Left lung (tissue), 10 donors: ENCODE results near the gene ACBD4. TPM values are rescaled to one million over a fixed set of nuclear protein-coding genes. Genes with fewer than 3 reads are reported as not detected.

Experiments
- ATAC-seq: fragments of 200-7000 bp; cut with Tn5 transposase; one replicate; pipeline ENCODE4 v1.9.1; 2020; ENCODE audit warnings: moderate library complexity
- DNase-seq, 4 donors: peaks; one replicate each; pipeline ENCODE4 v3.0.0-alpha.2; 2013 to 2020
- H3K27ac ChIP-seq, 2 donors: fragments of 200-600 bp; sonication (generic) in 1 of 2; one replicate each; pipeline versions ENCODE4 v1.5.0 to v1.8.0; 2020 to 2021
- H3K27me3 ChIP-seq, 2 donors: fragments of 200-600 bp; sonication (generic) in 1 of 2; one replicate each; pipeline versions ENCODE4 v1.5.0 to v1.8.0; 2020 to 2021
- H3K36me3 ChIP-seq, 2 donors: fragments of 200-600 bp; sonication (generic) in 1 of 2; one replicate each; pipeline versions ENCODE4 v1.5.0 to v1.8.0; 2020 to 2021
- H3K4me1 ChIP-seq, 2 donors: fragments of 200-600 bp; one replicate each; pipeline ENCODE4 v1.8.0; 2021
- H3K4me3 ChIP-seq, 2 donors: fragments of 200-600 bp; sonication (generic) in 1 of 2; one replicate each; pipeline versions ENCODE4 v1.5.0 to v1.8.0; 2020 to 2021; ENCODE audit warnings: mild to moderate bottlenecking in 1 of 2
- H3K9me3 ChIP-seq, 2 donors: fragments of 200-600 bp; sonication (generic) in 1 of 2; one replicate each; pipeline versions ENCODE4 v1.5.0 to v1.8.0; 2020 to 2021
- CTCF ChIP-seq, 2 donors: fragments of 200-600 bp; sonication (generic) in 1 of 2; IDR thresholded peaks; one replicate each; pipeline versions ENCODE4 v1.5.0 to v1.8.0; 2021; ENCODE audit warnings: antibody characterized with exemption in 2 of 2
- intact Hi-C, 2 donors: fragments of 100-400 bp; cut with DNase I; formaldehyde crosslinking; loops; one replicate each; pipeline versions ENCODE4 v1.11.2 to v1.14.2; 2022
- polyA plus RNA-seq, 6 donors: library from polyadenylated mRNA; unstranded; fragments of 120-200 nt; gene quantifications; one replicate each; pipeline ENCODE4 v1.2.1, GENCODE V29; 2013; ENCODE audit not compliant: insufficient read length in 6 of 6
- total RNA-seq, 2 donors: library from RNA; stranded (reverse); fragmentation: NEBNext Ultra II Directional; extraction: Animal tissue kit (Norgen Biotek cat#: 25700); gene quantifications; one replicate each; pipeline ENCODE4 v1.2.1, GENCODE V29; 2021
- donor health status: DM: no; HTN: yes; CAD: no.
- donor health status: DM: no; HTN: no; CAD: no.

ACBD4 gene
- total and polyA plus RNA-seq, 8 donors, result 10.6 to 15.9 (median 15.0) TPM

- peaks cover 6 to 25% of the 10 kb centered on the region in 2 donors for H3K4me1 ChIP-seq
- H3K4me3 ChIP-seq, result no peak overlapping the region
- TF ChIP-seq CTCF (IDR thresholded peaks at IDR 0.05), result no peak
- no peaks in the 10 kb centered on the region for H3K36me3 ChIP-seq
- DNase-seq, result peak in 1 of 4 donors; percentile 66
- H3K27me3 ChIP-seq, result no peaks in the 10 kb centered on the region
- H3K27ac ChIP-seq, result no peak overlapping the region
- H3K9me3 ChIP-seq, result no peaks in the 10 kb centered on the region
- intact Hi-C loops, result loop anchor here (5.0 to 10.0 kb wide), 2 partner anchors 56 to 58 kb away; no protein-coding TSS in a partner anchor
- ATAC-seq, result no peak
Measured at GRCh38 chr17:45138911-45139532, 3.5 kb downstream of the ACBD4 start.

- ATAC-seq (no peak), DNase-seq (peak in 1 of 4 donors; percentile 7)
- Histone ChIP-seq H3K36me3 (no peaks in the 10 kb centered on the region), H3K4me3 (no peak overlapping the region), H3K27me3 (no peaks in the 10 kb centered on the region), H3K9me3 (no peaks in the 10 kb centered on the region), H3K27ac (no peak overlapping the region), H3K4me1 (peaks cover 7 to 30% of the 10 kb centered on the region in 2 donors)
- no peak for TF ChIP-seq CTCF (IDR thresholded peaks at IDR 0.05)
- intact Hi-C loops, result loop anchor here (5.0 to 10.0 kb wide), 2 partner anchors 55 to 58 kb away; no protein-coding TSS in a partner anchor
Measured at GRCh38 chr17:45139533-45139920, 4.0 kb downstream of the ACBD4 start.

GRCh38 chr17:45143094-45143670, 7.7 kb downstream of the ACBD4 start:
- H3K4me1 ChIP-seq, result peaks cover 9 to 36% of the 10 kb centered on the region in 2 donors
- H3K27me3 ChIP-seq, result no peaks in the 10 kb centered on the region
- intact Hi-C loops, result no loop called here
- no peak overlapping the region for H3K4me3 ChIP-seq
- DNase-seq (peak in 1 of 4 donors; percentile 41), ATAC-seq (no peak)
- H3K9me3 ChIP-seq, result no peaks in the 10 kb centered on the region
- no peaks in the 10 kb centered on the region for H3K36me3 ChIP-seq
- peak overlapping the region; percentile 80 to 92 for H3K27ac ChIP-seq
- TF ChIP-seq CTCF (IDR thresholded peaks at IDR 0.05), result no peak

GRCh38 chr17:45143767-45144198, 8.3 kb downstream of the ACBD4 start:
- Histone ChIP-seq H3K27ac (peak overlapping the region; percentile 80 to 92), H3K4me3 (peak overlapping the region; percentile 25 to 46), H3K36me3 (no peaks in the 10 kb centered on the region), H3K4me1 (peaks cover 9 to 36% of the 10 kb centered on the region in 2 donors), H3K9me3 (no peaks in the 10 kb centered on the region), H3K27me3 (no peaks in the 10 kb centered on the region)
- intact Hi-C loops, result no loop called here
- no peak for TF ChIP-seq CTCF (IDR thresholded peaks at IDR 0.05)
- ATAC-seq (peak; percentile 7), DNase-seq (peak; percentile 83 to 92 (median 86))
